ENCODE results near the gene SERINC5. TPM values are rescaled to one million over a fixed set of nuclear protein-coding genes. Genes with fewer than 3 reads are reported as not detected.

The SERINC5 gene
- total and polyA plus RNA-seq, 2 of the 4 experiments (the other 2 are of a cell fraction), result 5.0 to 8.1 TPM

- TF ChIP-seq RCOR1 (IDR thresholded peaks at IDR 0.05; ENCODE audit: insufficient replicate concordance, low read length) (no peak), ELK1 (IDR thresholded peaks at IDR 0.05; ENCODE audit: borderline replicate concordance, low read depth, low read length) (no peak), NFE2L2 (IDR thresholded peaks at IDR 0.05; ENCODE audit: low read depth, low read length) (no peak)
Measured at GRCh38 chr5:80255811-80256712, at the start of gene SERINC5 (continued).

GRCh38 chr5:80302636-80303035 lies 46.8 kb upstream of the SERINC5 start:
- H3K4me3 ChIP-seq (ENCODE audit: insufficient read depth, low read depth, low read length), result no peak overlapping the region
- no peak overlapping the region for H3K4me2 ChIP-seq (ENCODE audit: low read depth, low read length)
- no peaks in the 10 kb centered on the region; the same call in 1 of the 2 replicates for H3K27me3 ChIP-seq (ENCODE audit: control insufficient read depth, insufficient read depth, low read length)
- no peak overlapping the region for H3K27ac ChIP-seq (ENCODE audit: insufficient read depth, low read length)
- no peak overlapping the region for H3K23ac ChIP-seq (ENCODE audit: low read depth, low read length)
- no peak overlapping the region for H3K18ac ChIP-seq (ENCODE audit: low read depth, low read length)
- BruUV-seq (replicated peaks), result no TSS peak
- no peak overlapping the region for H2BK120ac ChIP-seq (ENCODE audit: low read depth, low read length)
- H2AFZ ChIP-seq (replicated peaks; ENCODE audit: low read length, poor library complexity), result peak overlapping the region; percentile 51
- H4K8ac ChIP-seq (ENCODE audit: low read depth in 2 of 2, low read length in 2 of 2), result no peak overlapping the region
- no peak overlapping the region for H2AK5ac ChIP-seq (ENCODE audit: low read depth, low read length)
- H3K9me1 ChIP-seq (ENCODE audit: insufficient read depth, low read length), result no peaks in the 10 kb centered on the region
- no peak overlapping the region for H3K9ac ChIP-seq (ENCODE audit: low read depth, low read length)
- H3K56ac ChIP-seq (ENCODE audit: extremely low read depth, insufficient read depth, low read length), result no peak overlapping the region
- no peak overlapping the region for H2BK20ac ChIP-seq (ENCODE audit: low read depth, low read length)
- H3K4ac ChIP-seq (ENCODE audit: low read depth, low read length), result no peak overlapping the region
- CTCF ChIA-PET, result interaction anchor here (1.8 kb wide), 1 partner anchor 219 kb away, joined by 4 read pairs; no protein-coding TSS in a partner anchor
- WGBS, 2 experiments (ENCODE audit: extremely low coverage in 2 of 2, insufficient read length in 1 of 2), result 97% methylated on average over 5 of the region's 11 CpGs; no CpG with 5 or more reads in 1 of the 2 experiments
- H4K5ac ChIP-seq (ENCODE audit: low read depth, low read length), result no peak overlapping the region
- no peaks in the 10 kb centered on the region for H3K4me1 ChIP-seq (ENCODE audit: control insufficient read depth, insufficient read depth, low read length)
- H3K79me1 ChIP-seq (ENCODE audit: low read depth in 1 of 2, low read length in 2 of 2), result no peaks in the 10 kb centered on the region
- H4K20me1 ChIP-seq (ENCODE audit: insufficient read depth, low read length), result no peaks in the 10 kb centered on the region
- H2BK5ac ChIP-seq (ENCODE audit: low read depth, low read length, poor library complexity, severe bottlenecking), result no peak overlapping the region
- intact Hi-C loops (cut with micrococcal nuclease), result no loop called here
- H3K36me3 ChIP-seq (ENCODE audit: control insufficient read depth, insufficient read depth, low read length), result no peaks in the 10 kb centered on the region
- H2BK15ac ChIP-seq (ENCODE audit: low read depth, low read length), result no peak overlapping the region
- no peak overlapping the region for H3K14ac ChIP-seq (replicated peaks; ENCODE audit: low read depth, low read length)
- no peak overlapping the region for H4K91ac ChIP-seq (ENCODE audit: insufficient read depth, low read depth, low read length)
- dilution Hi-C loops (cut with HindIII; ENCODE audit: low sequenced_read_pairs, unreplicated experiment), result no loop called here
- in situ Hi-C loops (cut with MboI; ENCODE audit: low sequenced_read_pairs), result no loop called here
- POLR2A ChIA-PET (ENCODE audit: unreplicated experiment), result no interaction called here
- H2AK9ac ChIP-seq (replicated peaks; ENCODE audit: low read depth, low read length, poor library complexity), result no peak overlapping the region
- DNase-seq (no peak), ATAC-seq (ENCODE audit: low read depth) (no peak)
- H3K9me3 ChIP-seq (ENCODE audit: control insufficient read depth, insufficient read depth, low read length), result no peaks in the 10 kb centered on the region
- TF ChIP-seq MXI1 (IDR thresholded peaks at IDR 0.05; ENCODE audit: borderline replicate concordance, low read depth, low read length), result no peak
- TF ChIP-seq CTCF (conservative IDR thresholded peaks at IDR 0.05; ENCODE audit: low read depth, low read length), result no peak
- TF ChIP-seq CHD1 (IDR thresholded peaks at IDR 0.05; ENCODE audit: low read depth, low read length), result no peak
- no peak for TF ChIP-seq MAZ (IDR thresholded peaks at IDR 0.05; ENCODE audit: borderline replicate concordance, low read depth, low read length)
- TF ChIP-seq NFE2L2 (IDR thresholded peaks at IDR 0.05; ENCODE audit: low read depth, low read length), result no peak
- TF ChIP-seq RCOR1 (IDR thresholded peaks at IDR 0.05; ENCODE audit: insufficient replicate concordance, low read length), result no peak
- TF ChIP-seq ELK1 (IDR thresholded peaks at IDR 0.05; ENCODE audit: borderline replicate concordance, low read depth, low read length), result no peak
- no peak for TF ChIP-seq BHLHE40 (IDR thresholded peaks at IDR 0.05; ENCODE audit: low read depth, low read length)
- no peak for TF ChIP-seq RFX5 (IDR thresholded peaks at IDR 0.05; ENCODE audit: low read depth, low read length)
- TF ChIP-seq CEBPB (IDR thresholded peaks at IDR 0.05; ENCODE audit: low read depth, low read length), result no peak
- TF ChIP-seq POLR2A (IDR thresholded peaks at IDR 0.05; ENCODE audit: low read depth, low read length), result no peak
